ENCODE results near the gene EPHB2.

DNA sequence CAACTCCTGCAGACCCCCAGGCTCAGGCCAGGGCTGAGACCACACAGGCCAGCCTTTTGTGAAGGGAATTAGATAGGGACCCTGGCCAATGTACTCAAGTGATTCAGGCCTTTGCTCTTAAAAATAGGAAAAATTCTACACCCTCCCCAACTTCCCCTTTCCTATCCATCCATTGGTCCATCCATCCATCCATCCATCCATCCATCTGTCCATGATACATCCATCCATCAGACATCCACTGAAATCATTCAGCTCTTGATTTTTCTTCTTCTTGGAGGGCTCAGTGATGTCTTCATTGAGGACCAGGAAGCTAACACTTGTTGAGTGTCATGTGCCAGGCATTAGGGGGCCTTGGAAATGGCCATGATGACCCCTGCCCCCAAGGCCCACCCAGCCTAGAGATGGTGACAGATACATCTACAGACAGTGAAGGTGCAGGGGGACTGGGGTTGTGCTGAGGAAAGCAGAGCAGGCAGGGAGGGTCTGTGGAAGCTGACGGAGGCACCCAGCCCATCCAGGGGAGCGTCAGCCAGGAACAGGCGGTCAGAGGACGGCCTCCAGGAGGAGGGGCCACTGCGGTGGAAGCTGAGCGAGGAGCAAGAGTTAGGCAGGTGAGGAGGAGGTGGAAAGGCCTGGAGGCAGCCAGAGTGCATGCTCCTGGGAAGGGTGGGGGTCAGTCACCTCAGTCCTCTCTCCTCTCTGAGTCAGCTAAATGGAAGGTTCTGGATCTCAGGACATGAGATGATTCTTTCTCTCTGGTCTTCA, 81.9 kb downstream of the EPHB2 start:
- TF ChIP-seq ZNF600 (tag by site-specific recombination; IDR thresholded peaks at IDR 0.05): no peak
- TF ChIP-seq ZNF830 (tag by site-specific recombination; IDR thresholded peaks at IDR 0.05; ENCODE audit: low read depth): no peak
- TF ChIP-seq EGR2 (tag by site-specific recombination; IDR thresholded peaks at IDR 0.05; ENCODE audit: low read depth): no peak
- TF ChIP-seq ZNF292 (tag by site-specific recombination; IDR thresholded peaks at IDR 0.05; ENCODE audit: borderline replicate concordance, low read depth): no peak
- TF ChIP-seq ZNF223 (tag by site-specific recombination; IDR thresholded peaks at IDR 0.05): no peak
- TF ChIP-seq, protein P1, sequence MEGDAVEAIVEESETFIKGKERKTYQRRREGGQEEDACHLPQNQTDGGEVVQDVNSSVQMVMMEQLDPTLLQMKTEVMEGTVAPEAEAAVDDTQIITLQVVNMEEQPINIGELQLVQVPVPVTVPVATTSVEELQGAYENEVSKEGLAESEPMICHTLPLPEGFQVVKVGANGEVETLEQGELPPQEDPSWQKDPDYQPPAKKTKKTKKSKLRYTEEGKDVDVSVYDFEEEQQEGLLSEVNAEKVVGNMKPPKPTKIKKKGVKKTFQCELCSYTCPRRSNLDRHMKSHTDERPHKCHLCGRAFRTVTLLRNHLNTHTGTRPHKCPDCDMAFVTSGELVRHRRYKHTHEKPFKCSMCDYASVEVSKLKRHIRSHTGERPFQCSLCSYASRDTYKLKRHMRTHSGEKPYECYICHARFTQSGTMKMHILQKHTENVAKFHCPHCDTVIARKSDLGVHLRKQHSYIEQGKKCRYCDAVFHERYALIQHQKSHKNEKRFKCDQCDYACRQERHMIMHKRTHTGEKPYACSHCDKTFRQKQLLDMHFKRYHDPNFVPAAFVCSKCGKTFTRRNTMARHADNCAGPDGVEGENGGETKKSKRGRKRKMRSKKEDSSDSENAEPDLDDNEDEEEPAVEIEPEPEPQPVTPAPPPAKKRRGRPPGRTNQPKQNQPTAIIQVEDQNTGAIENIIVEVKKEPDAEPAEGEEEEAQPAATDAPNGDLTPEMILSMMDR (tag by site-specific recombination; IDR thresholded peaks at IDR 0.05): no peak
- TF ChIP-seq ZNF792 (tag by site-specific recombination; IDR thresholded peaks at IDR 0.05): no peak
- no peak for TF ChIP-seq YY1 (tag by site-specific recombination; IDR thresholded peaks at IDR 0.05)
- TF ChIP-seq ZNF132 (tag by site-specific recombination; IDR thresholded peaks at IDR 0.05; ENCODE audit: borderline replicate concordance): no peak

Data from HEK293 (cell line).